CD4-positive, alpha-beta memory T cell (primary cell): ENCODE data around the gene CLSTN2. TPM values are rescaled to one million over a fixed set of nuclear protein-coding genes. Genes with fewer than 3 reads are reported as not detected.

Experiments used
- CTCF ChIA-PET: fragments of 350-600 bp; sonication (Branson Sonifier 250); formaldehyde crosslinking; loops from one replicate; lab custom pipeline; 2021; ENCODE audit warnings: inconsistent platforms; ENCODE audit not compliant: partially characterized antibody; lab: Charles Lee
- POLR2A ChIA-PET: fragments of 350-600 bp; sonication (Branson Sonifier 250); formaldehyde crosslinking; loops from one replicate; lab custom pipeline; 2021; ENCODE audit not compliant: partially characterized antibody; lab: Charles Lee
- DNase-seq, 5 donors: peaks; one replicate each; pipeline versions ENCODE4 v3.0.0 to v3.0.0-alpha.2; 2020 to 2022; ENCODE audit warnings: mixed read lengths in 1 of 5
- H3K27ac ChIP-seq: one replicate; pipeline ENCODE4 v1.7.0; 2013; ENCODE audit warnings: low read depth, low read length
- H3K27me3 ChIP-seq: 2 replicates; pipeline ENCODE4 v1.7.0; 2013; ENCODE audit warnings: mild to moderate bottlenecking, low read length, moderate library complexity; ENCODE audit not compliant: insufficient read depth
- H3K36me3 ChIP-seq: 2 replicates; pipeline ENCODE4 v1.7.0; 2013; ENCODE audit warnings: mild to moderate bottlenecking, low read length, moderate library complexity; ENCODE audit not compliant: insufficient read depth
- H3K4me1 ChIP-seq: 2 replicates; pipeline ENCODE4 v1.7.0; 2013; ENCODE audit warnings: mild to moderate bottlenecking, low read length, moderate library complexity; ENCODE audit not compliant: insufficient read depth
- H3K4me3 ChIP-seq, 2 donors: one replicate each; pipeline ENCODE4 v1.7.0; 2013; ENCODE audit warnings: low read length in 2 of 2, mild to moderate bottlenecking in 1 of 2
- H3K9me3 ChIP-seq, 2 donors: one replicate each; pipeline ENCODE4 v1.7.0; 2013; ENCODE audit warnings: low read length in 2 of 2, control low read depth in 1 of 2; ENCODE audit not compliant: control insufficient read depth in 1 of 2
- H3K27ac Mint-ChIP-seq, 7 donors: one replicate each; pipeline ENCODE4 v1.8.0; 2020 to 2021; ENCODE audit warnings: mixed read lengths in 7 of 7, mild to moderate bottlenecking in 6 of 7, inconsistent platforms in 3 of 7, moderate library complexity in 3 of 7
- H3K27me3 Mint-ChIP-seq, 2 donors: one replicate each; pipeline ENCODE4 v1.8.0; 2020 to 2021; ENCODE audit warnings: mixed read lengths in 2 of 2
- H3K36me3 Mint-ChIP-seq, 2 donors: one replicate each; pipeline ENCODE4 v1.8.0; 2020 to 2021; ENCODE audit warnings: mixed read lengths in 2 of 2, inconsistent platforms in 1 of 2, mild to moderate bottlenecking in 1 of 2
- H3K4me1 Mint-ChIP-seq, 4 donors: one replicate each; pipeline ENCODE4 v1.8.0; 2020 to 2021; ENCODE audit warnings: mixed read lengths in 4 of 4, mild to moderate bottlenecking in 1 of 4
- H3K4me3 Mint-ChIP-seq, 8 donors: one replicate each; pipeline ENCODE4 v1.8.0; 2020 to 2021; ENCODE audit warnings: mixed read lengths in 8 of 8, mild to moderate bottlenecking in 7 of 8, moderate library complexity in 6 of 8, inconsistent platforms in 3 of 8
- H3K9me3 Mint-ChIP-seq, 8 donors: one replicate each; pipeline ENCODE4 v1.8.0; 2020 to 2021; ENCODE audit warnings: mixed read lengths in 8 of 8, mild to moderate bottlenecking in 5 of 8, inconsistent platforms in 3 of 8, moderate library complexity in 1 of 8
- intact Hi-C: fragments of 100-400 bp; cut with micrococcal nuclease; formaldehyde crosslinking; loops from one replicate; pipeline ENCODE4 v1.15.1; 2023
- polyA plus RNA-seq, 2 donors: library from polyadenylated mRNA; unstranded; fragments of 300-500 nt; fragmentation: Illumina TruSeq; gene quantifications; one replicate each; pipeline ENCODE4 v1.2.3, GENCODE V29; 2021
- total RNA-seq, 2 experiments: library from RNA; stranded (reverse); gene quantifications; one replicate each; pipeline ENCODE4 v1.2.3, GENCODE V29; 2021

CLSTN2 gene
- total and polyA plus RNA-seq, 4 experiments from 2014 or later: not detected

GRCh38 chr3:140298569-140299070 lies 363.6 kb downstream of the CLSTN2 start:
- intact Hi-C loops: no loop called here
- ChIA-PET POLR2A (no interaction called here), CTCF (no interaction called here)
- Mint-ChIP-seq H3K4me3 (no peak overlapping the region), H3K36me3 (no peaks in the 10 kb centered on the region), H3K27me3 (no peaks in the 10 kb centered on the region), H3K9me3 (peaks cover 0 to 2% (median 0%) of the 10 kb centered on the region in 8 donors), H3K27ac (no peak overlapping the region), H3K4me1 (no peaks in the 10 kb centered on the region)
- no peaks in the 10 kb centered on the region for H3K36me3 ChIP-seq
- H3K27ac ChIP-seq: no peak overlapping the region
- DNase-seq: no peak
- H3K9me3 ChIP-seq: no peaks in the 10 kb centered on the region
- H3K4me3 ChIP-seq: no peak overlapping the region
- no peaks in the 10 kb centered on the region for H3K4me1 ChIP-seq
- H3K27me3 ChIP-seq: no peaks in the 10 kb centered on the region

GRCh38 chr3:140303875-140304274 lies 368.9 kb downstream of the CLSTN2 start:
- no peak overlapping the region for H3K27ac Mint-ChIP-seq
- no peaks in the 10 kb centered on the region for H3K4me1 Mint-ChIP-seq
- peaks cover 0 to 2% (median 0%) of the 10 kb centered on the region in 8 donors for H3K9me3 Mint-ChIP-seq
- H3K27ac ChIP-seq: no peak overlapping the region
- H3K36me3 Mint-ChIP-seq: no peaks in the 10 kb centered on the region
- POLR2A ChIA-PET: no interaction called here
- CTCF ChIA-PET: no interaction called here
- no peak for DNase-seq
- no peaks in the 10 kb centered on the region for H3K9me3 ChIP-seq
- no peaks in the 10 kb centered on the region for H3K27me3 Mint-ChIP-seq
- H3K4me1 ChIP-seq: no peaks in the 10 kb centered on the region
- intact Hi-C loops: no loop called here
- no peak overlapping the region for H3K4me3 Mint-ChIP-seq
- H3K4me3 ChIP-seq: no peak overlapping the region
- H3K27me3 ChIP-seq: no peaks in the 10 kb centered on the region
- H3K36me3 ChIP-seq: no peaks in the 10 kb centered on the region

- no peaks in the 10 kb centered on the region for H3K4me1 Mint-ChIP-seq
- H3K36me3 Mint-ChIP-seq: no peaks in the 10 kb centered on the region
- H3K27ac Mint-ChIP-seq: no peak overlapping the region
- no peaks in the 10 kb centered on the region for H3K9me3 ChIP-seq
- POLR2A ChIA-PET: no interaction called here
- intact Hi-C loops: no loop called here
- H3K4me3 Mint-ChIP-seq: no peak overlapping the region
- H3K9me3 Mint-ChIP-seq: peaks cover 0 to 2% (median 0%) of the 10 kb centered on the region in 8 donors
- no peaks in the 10 kb centered on the region for H3K36me3 ChIP-seq
- CTCF ChIA-PET: no interaction called here
- no peaks in the 10 kb centered on the region for H3K4me1 ChIP-seq
- H3K27me3 Mint-ChIP-seq: no peaks in the 10 kb centered on the region
- H3K27ac ChIP-seq: no peak overlapping the region
- no peak overlapping the region for H3K4me3 ChIP-seq
- no peak for DNase-seq
- no peaks in the 10 kb centered on the region for H3K27me3 ChIP-seq
Observed at GRCh38 chr3:140308535-140308934, 373.6 kb downstream of the CLSTN2 start.

GRCh38 chr3:140311428-140311827 lies 376.4 kb downstream of the CLSTN2 start:
- no peaks in the 10 kb centered on the region for H3K36me3 Mint-ChIP-seq
- no peak overlapping the region for H3K27ac Mint-ChIP-seq
- peaks cover 0 to 2% (median 0%) of the 10 kb centered on the region in 8 donors for H3K9me3 Mint-ChIP-seq
- CTCF ChIA-PET: no interaction called here
- H3K4me1 Mint-ChIP-seq: no peaks in the 10 kb centered on the region
- Histone ChIP-seq H3K27me3 (no peaks in the 10 kb centered on the region), H3K27ac (no peak overlapping the region), H3K4me3 (no peak overlapping the region), H3K36me3 (no peaks in the 10 kb centered on the region), H3K4me1 (no peaks in the 10 kb centered on the region), H3K9me3 (no peaks in the 10 kb centered on the region)
- POLR2A ChIA-PET: no interaction called here
- intact Hi-C loops: no loop called here
- no peak overlapping the region for H3K4me3 Mint-ChIP-seq
- DNase-seq: no peak
- no peaks in the 10 kb centered on the region for H3K27me3 Mint-ChIP-seq

GRCh38 chr3:140315955-140316354 lies 381.0 kb downstream of the CLSTN2 start:
- intact Hi-C loops: no loop called here
- Mint-ChIP-seq H3K4me1 (no peaks in the 10 kb centered on the region), H3K36me3 (no peaks in the 10 kb centered on the region), H3K9me3 (no peaks in the 10 kb centered on the region), H3K27ac (no peak overlapping the region), H3K4me3 (no peak overlapping the region), H3K27me3 (peaks cover 0 to 1% of the 10 kb centered on the region in 2 donors)
- Histone ChIP-seq H3K27me3 (no peaks in the 10 kb centered on the region), H3K4me1 (no peaks in the 10 kb centered on the region), H3K27ac (no peak overlapping the region), H3K4me3 (no peak overlapping the region), H3K36me3 (no peaks in the 10 kb centered on the region), H3K9me3 (no peaks in the 10 kb centered on the region)
- DNase-seq: no peak
- ChIA-PET CTCF (no interaction called here), POLR2A (no interaction called here)

GRCh38 chr3:140316466-140316865 lies 381.5 kb downstream of the CLSTN2 start:
- no peaks in the 10 kb centered on the region for H3K27me3 ChIP-seq
- intact Hi-C loops: no loop called here
- no peak overlapping the region for H3K27ac ChIP-seq
- Mint-ChIP-seq H3K4me1 (no peaks in the 10 kb centered on the region), H3K4me3 (no peak overlapping the region), H3K9me3 (no peaks in the 10 kb centered on the region), H3K36me3 (no peaks in the 10 kb centered on the region), H3K27ac (no peak overlapping the region), H3K27me3 (peaks cover 0 to 1% of the 10 kb centered on the region in 2 donors)
- ChIA-PET POLR2A (no interaction called here), CTCF (no interaction called here)
- H3K36me3 ChIP-seq: no peaks in the 10 kb centered on the region
- H3K4me1 ChIP-seq: no peaks in the 10 kb centered on the region
- no peaks in the 10 kb centered on the region for H3K9me3 ChIP-seq
- no peak for DNase-seq
- no peak overlapping the region for H3K4me3 ChIP-seq

GRCh38 chr3:140316868-140317400 lies 381.9 kb downstream of the CLSTN2 start:
- Histone ChIP-seq H3K27ac (no peak overlapping the region), H3K9me3 (no peaks in the 10 kb centered on the region), H3K27me3 (no peaks in the 10 kb centered on the region), H3K4me1 (no peaks in the 10 kb centered on the region), H3K4me3 (no peak overlapping the region), H3K36me3 (no peaks in the 10 kb centered on the region)
- H3K36me3 Mint-ChIP-seq: no peaks in the 10 kb centered on the region
- no peaks in the 10 kb centered on the region for H3K4me1 Mint-ChIP-seq
- H3K27ac Mint-ChIP-seq: no peak overlapping the region
- POLR2A ChIA-PET: no interaction called here
- intact Hi-C loops: no loop called here
- H3K27me3 Mint-ChIP-seq: peaks cover 0 to 1% of the 10 kb centered on the region in 2 donors
- CTCF ChIA-PET: no interaction called here
- no peak overlapping the region for H3K4me3 Mint-ChIP-seq
- no peak for DNase-seq
- no peaks in the 10 kb centered on the region for H3K9me3 Mint-ChIP-seq
